GM19023 (cell line): ENCODE results near the gene ANKRD18A.
A peak's percentile ranks its signal among the peaks of the same experiment; 100 is the strongest.
"Not testable (repeated sequence)": the region's sequence is repeated elsewhere in the genome, so short reads cannot be mapped to it uniquely, and the experiment has no call there.

Experiments used
- ATAC-seq: cut with Tn5 transposase; IDR thresholded peaks from one replicate; pipeline ENCODE4 v1.9.1; 2021; ENCODE audit warnings: mild to moderate bottlenecking, moderate library complexity; ENCODE audit not compliant: unreplicated experiment

The ANKRD18A gene

GRCh38 chr9:38629511-38629910 lies 9.1 kb upstream of the ANKRD18A start:
- ATAC-seq: no peak

- no peak for ATAC-seq
Observed at GRCh38 chr9:38626006-38626405, 5.6 kb upstream of the ANKRD18A start.

GRCh38 chr9:38622951-38623350 lies 2.6 kb upstream of the ANKRD18A start:
- no peak for ATAC-seq

DNA sequence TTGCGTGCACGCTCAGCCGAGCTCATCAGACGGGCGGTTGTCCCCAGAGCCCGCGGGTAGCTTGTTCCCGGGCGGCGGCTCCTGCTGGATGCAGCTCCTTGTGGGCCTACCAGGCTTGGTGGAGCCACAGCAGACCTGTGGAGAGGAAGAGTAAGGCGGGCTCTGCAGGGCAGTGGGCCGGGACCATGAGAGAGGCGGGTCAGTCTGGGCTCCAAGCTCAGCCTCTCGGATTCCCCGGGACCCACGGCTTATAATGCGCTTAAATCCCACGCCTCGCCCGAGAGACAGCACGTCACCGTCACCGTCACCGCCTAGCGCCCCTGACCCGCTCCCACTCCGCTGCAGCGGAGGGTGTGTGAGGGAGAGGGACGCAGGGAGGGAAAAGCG lies 1.9 kb upstream of the ANKRD18A start:
- no peak for ATAC-seq

- peak; percentile 23 for ATAC-seq
Observed at GRCh38 chr9:38621434-38622287, 1.3 kb upstream of the ANKRD18A start.

- no peak for ATAC-seq
Observed at GRCh38 chr9:38619556-38620447, 594 bp downstream of the ANKRD18A start.

DNA sequence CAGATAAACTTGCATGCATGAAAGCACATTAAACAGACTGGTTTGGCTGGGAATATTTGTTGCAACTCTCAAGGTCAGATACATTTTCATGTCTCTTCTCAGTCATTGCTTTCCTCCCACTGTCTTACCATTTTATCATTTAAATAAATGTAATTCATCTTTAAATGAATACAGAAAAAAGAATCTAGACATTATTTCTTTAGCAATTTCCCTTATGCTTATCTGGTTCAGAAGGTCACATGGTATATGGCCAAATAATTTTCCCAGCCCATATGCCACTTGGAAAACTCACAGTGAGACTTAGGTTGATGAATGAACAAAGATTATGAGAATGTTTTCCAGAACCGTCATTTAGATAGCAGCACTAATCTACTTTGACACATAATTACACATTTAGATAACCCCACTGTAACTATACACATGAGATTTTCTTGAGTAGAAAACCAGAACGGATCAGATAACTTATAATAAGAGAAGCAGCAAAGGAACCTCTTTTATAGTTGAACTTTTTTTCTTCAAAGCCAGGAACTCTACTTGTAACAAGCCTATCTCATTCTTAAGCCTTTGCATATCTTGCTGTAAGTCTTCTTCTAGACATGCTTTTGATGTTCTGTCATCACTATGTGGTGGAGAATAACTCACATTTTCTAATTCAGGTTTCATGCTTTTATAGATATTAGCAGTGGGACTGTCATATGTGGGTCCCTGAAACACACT lies 22.2 kb downstream of the ANKRD18A start:
- ATAC-seq: not testable (repeated sequence)

- ATAC-seq: not testable (repeated sequence)
Observed at GRCh38 chr9:38595117-38595516, 25.3 kb downstream of the ANKRD18A start.

DNA sequence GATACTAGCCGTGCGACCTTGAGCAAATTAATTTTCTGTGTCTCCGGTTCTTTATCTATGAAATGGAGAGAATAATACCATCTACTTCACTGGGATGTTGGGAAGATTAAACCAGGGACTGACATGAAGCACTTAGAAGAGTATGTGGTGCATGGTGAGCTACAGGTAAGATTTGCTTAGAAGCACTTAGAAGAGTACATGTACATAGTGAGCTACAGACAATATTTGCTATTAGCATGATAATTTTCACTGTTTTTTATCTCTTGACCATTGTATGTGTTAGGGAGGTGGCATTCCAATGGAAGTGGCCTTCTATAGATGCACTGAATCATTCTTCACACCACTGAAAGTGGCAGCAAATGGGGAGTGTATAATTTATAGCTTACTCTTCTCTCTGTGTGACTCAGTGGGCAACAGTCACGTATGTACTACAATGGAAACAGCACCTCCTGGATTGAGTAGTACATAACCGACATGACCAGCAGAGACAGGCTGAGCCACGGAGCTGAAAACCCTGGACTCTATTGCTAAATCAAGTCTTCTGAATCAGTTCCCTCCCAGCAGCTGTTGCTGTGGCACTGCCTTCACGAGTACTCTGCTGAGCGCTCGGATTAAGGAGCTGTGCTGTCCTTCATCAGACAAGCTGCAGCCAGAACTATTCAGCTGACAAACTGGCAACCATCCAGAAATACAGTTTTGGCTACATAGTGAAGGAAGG lies 28.9 kb downstream of the ANKRD18A start:
- not testable (repeated sequence) for ATAC-seq

- ATAC-seq: not testable (repeated sequence)
Observed at GRCh38 chr9:38583765-38584164, 36.6 kb downstream of the ANKRD18A start.

- ATAC-seq: not testable (repeated sequence)
Observed at GRCh38 chr9:38580112-38580511, 40.3 kb downstream of the ANKRD18A start.

GRCh38 chr9:38576181-38576580 lies 44.2 kb downstream of the ANKRD18A start:
- ATAC-seq: not testable (repeated sequence)

GRCh38 chr9:38566048-38566447 lies 54.3 kb downstream of the ANKRD18A start:
- not testable (repeated sequence) for ATAC-seq

DNA sequence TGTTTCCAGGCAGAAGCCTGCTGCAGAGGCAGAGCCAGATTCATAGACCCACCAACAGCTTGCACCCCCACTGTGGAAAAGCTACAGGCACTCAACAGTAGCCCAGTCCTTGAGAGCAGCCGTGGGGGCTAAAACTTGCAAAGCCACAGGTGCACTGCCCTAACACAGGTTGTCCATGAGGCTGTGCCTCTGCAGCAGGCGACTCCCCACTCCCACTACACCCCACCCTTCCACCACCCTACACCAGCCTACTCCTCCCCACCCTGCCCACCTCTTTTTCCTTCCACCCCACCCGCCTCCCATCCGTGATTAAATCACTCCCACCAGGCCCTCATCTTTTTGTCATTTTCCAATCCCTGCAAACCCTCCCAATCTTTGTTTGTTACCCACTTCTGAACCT lies 55.2 kb downstream of the ANKRD18A start:
- not testable (repeated sequence) for ATAC-seq

DNA sequence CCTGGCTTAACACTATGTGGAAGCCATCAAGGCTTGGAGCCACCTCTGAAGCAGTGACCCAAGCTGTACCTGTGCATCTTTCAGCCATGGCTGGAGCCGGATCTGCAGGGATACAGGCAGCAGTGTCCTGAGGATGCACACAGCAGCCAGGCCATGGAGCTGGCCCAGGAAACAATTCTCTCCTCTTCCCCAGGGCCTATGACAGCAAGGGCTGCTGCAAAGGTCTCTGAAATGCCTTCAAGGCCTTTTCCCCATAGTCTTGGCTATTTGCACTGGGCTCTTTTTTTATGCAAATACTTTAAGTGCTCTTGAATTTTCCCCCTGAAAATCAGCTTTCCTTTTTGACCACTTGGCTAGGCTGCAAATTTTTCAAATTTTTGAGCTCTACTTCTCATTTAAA lies 56.5 kb downstream of the ANKRD18A start:
- ATAC-seq: not testable (repeated sequence)

DNA sequence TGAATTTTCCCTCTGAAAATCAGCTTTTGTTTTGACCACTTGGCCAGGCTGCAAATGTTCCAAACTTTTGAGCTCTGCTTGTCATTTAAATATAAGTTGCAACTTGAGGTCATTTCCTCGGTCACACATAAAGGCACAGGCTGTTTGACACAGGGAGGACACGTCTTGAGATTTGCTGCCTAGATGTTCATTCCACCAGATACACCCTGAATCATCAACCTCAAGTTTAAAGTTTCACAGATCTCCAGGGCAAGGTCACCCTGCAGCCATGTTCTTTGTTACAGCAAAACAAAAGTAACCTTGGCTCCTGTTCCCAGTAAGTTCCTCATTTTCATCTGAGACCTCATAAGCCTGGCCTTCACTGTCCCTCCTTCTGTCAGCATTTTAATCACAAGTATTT lies 59.3 kb downstream of the ANKRD18A start:
- not testable (repeated sequence) for ATAC-seq

DNA sequence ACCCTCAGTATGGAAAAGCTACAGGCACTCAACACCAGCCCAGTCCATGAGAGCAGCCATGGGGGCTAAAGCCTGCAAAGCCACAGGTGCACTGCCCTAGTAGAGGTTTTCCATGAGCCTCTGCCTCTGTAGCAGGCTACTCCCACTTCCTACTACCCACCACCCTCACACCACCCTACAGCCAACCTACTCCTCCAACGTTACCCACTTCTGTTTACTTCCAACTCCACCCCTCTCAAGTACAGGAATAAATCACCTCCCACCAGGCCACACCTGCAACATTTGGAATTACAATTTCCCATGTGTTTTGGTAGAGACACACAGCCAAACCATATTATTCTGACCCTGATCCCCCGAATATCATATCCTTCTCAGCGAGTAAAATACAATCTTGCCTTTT lies 61.2 kb downstream of the ANKRD18A start:
- not testable (repeated sequence) for ATAC-seq

- not testable (repeated sequence) for ATAC-seq
Observed at GRCh38 chr9:38557746-38558145, 62.6 kb downstream of the ANKRD18A start.

DNA sequence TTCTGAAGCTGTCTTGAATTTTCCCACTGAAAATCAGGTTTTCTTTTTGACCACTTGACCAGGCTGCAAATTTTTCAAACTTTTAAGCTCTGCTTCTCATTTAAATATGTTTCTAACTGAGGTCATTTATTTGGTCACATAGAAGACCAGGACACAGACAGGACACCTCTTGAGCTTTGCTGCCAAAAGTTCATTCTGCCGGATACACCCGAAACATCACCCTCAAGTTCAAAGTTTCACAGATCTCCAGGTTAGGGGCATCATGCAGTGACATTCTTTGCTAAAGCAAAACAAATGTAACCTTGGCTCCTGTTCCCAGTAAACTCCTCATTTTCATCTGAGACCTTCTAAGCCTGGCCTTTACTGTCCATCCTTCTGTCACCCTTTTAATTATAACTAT lies 65.4 kb downstream of the ANKRD18A start:
- ATAC-seq: not testable (repeated sequence)

GRCh38 chr9:38553019-38553418 lies 67.4 kb downstream of the ANKRD18A start:
- not testable (repeated sequence) for ATAC-seq
